ENCODE data around the gene PRM2.

PRM2 gene

GRCh38 chr16:11255737-11256660, 20.3 kb downstream of the PRM2 start, which contains the start of gene SOCS1:
TSS of gene SOCS1 (minus strand) at chr16:11256204. CDS start at chr16:11255478, 726 bp downstream.
- Histone ChIP-seq H3K27ac (ENCODE audit: low read depth, low read length) (peak within 1 kb of the TSS; percentile 96), H3K27me3 (ENCODE audit: control insufficient read depth in 5 of 5, insufficient read depth in 4 of 5, low read length in 5 of 5) (no peaks in the 10 kb centered on the region), H3K9me3 (ENCODE audit: control insufficient read depth in 5 of 5, low read length in 5 of 5) (no peaks in the 10 kb centered on the region), H3K4me3 (ENCODE audit: low read depth in 1 of 5, low read length in 5 of 5) (peak within 1 kb of the TSS; percentile 75 to 93 (median 80)), H3K36me3 (ENCODE audit: control insufficient read depth in 5 of 5, insufficient read depth in 5 of 5, low read length in 5 of 5) (peaks cover 0 to 6% (median 0%) of the 10 kb centered on the region in 5 donors), H3K9ac (ENCODE audit: low read length in 5 of 5) (peak within 1 kb of the TSS in 4 of 5 donors; percentile 88 to 96 (median 94)), H3K4me1 (ENCODE audit: control insufficient read depth in 5 of 5, insufficient read depth in 5 of 5, low read length in 5 of 5) (peaks cover 11 to 59% (median 39%) of the 10 kb centered on the region in 5 donors)

GRCh38 chr16:11254913-11255736, 21.2 kb downstream of the PRM2 start:
- H3K27me3 ChIP-seq (ENCODE audit: control insufficient read depth in 5 of 5, insufficient read depth in 4 of 5, low read length in 5 of 5) = no peaks in the 10 kb centered on the region
- H3K9ac ChIP-seq (ENCODE audit: low read length in 5 of 5) = peak overlapping the region in 3 of 5 donors; percentile 37 to 64 (median 56)
- peaks cover 11 to 53% (median 39%) of the 10 kb centered on the region in 5 donors for H3K4me1 ChIP-seq (ENCODE audit: control insufficient read depth in 5 of 5, insufficient read depth in 5 of 5, low read length in 5 of 5)
- peak overlapping the region; percentile 23 for H3K27ac ChIP-seq (ENCODE audit: low read depth, low read length)
- no peaks in the 10 kb centered on the region for H3K9me3 ChIP-seq (ENCODE audit: control insufficient read depth in 5 of 5, low read length in 5 of 5)
- peak overlapping the region in 4 of 5 donors; percentile 65 to 93 (median 80) for H3K4me3 ChIP-seq (ENCODE audit: low read depth in 1 of 5, low read length in 5 of 5)
- peaks cover 0 to 6% (median 0%) of the 10 kb centered on the region in 5 donors for H3K36me3 ChIP-seq (ENCODE audit: control insufficient read depth in 5 of 5, insufficient read depth in 5 of 5, low read length in 5 of 5)

GRCh38 chr16:11253995-11254912, 22.0 kb downstream of the PRM2 start:
- peak overlapping the region; percentile 4 to 93 (median 73) for H3K4me3 ChIP-seq (ENCODE audit: low read depth in 1 of 5, low read length in 5 of 5)
- H3K27ac ChIP-seq (ENCODE audit: low read depth, low read length) = no peak overlapping the region
- H3K9me3 ChIP-seq (ENCODE audit: control insufficient read depth in 5 of 5, low read length in 5 of 5) = no peaks in the 10 kb centered on the region
- peak overlapping the region in 1 of 5 donors; percentile 48 for H3K9ac ChIP-seq (ENCODE audit: low read length in 5 of 5)
- peaks cover 0 to 6% (median 0%) of the 10 kb centered on the region in 5 donors for H3K36me3 ChIP-seq (ENCODE audit: control insufficient read depth in 5 of 5, insufficient read depth in 5 of 5, low read length in 5 of 5)
- no peaks in the 10 kb centered on the region for H3K27me3 ChIP-seq (ENCODE audit: control insufficient read depth in 5 of 5, insufficient read depth in 4 of 5, low read length in 5 of 5)
- H3K4me1 ChIP-seq (ENCODE audit: control insufficient read depth in 5 of 5, insufficient read depth in 5 of 5, low read length in 5 of 5) = peaks cover 9 to 49% (median 35%) of the 10 kb centered on the region in 5 donors

- H3K27me3 ChIP-seq (ENCODE audit: control insufficient read depth in 5 of 5, insufficient read depth in 4 of 5, low read length in 5 of 5) = no peaks in the 10 kb centered on the region
- H3K27ac ChIP-seq (ENCODE audit: low read depth, low read length) = no peak overlapping the region
- no peaks in the 10 kb centered on the region for H3K9me3 ChIP-seq (ENCODE audit: control insufficient read depth in 5 of 5, low read length in 5 of 5)
- peaks cover 0 to 6% (median 0%) of the 10 kb centered on the region in 5 donors for H3K36me3 ChIP-seq (ENCODE audit: control insufficient read depth in 5 of 5, insufficient read depth in 5 of 5, low read length in 5 of 5)
- H3K4me1 ChIP-seq (ENCODE audit: control insufficient read depth in 5 of 5, insufficient read depth in 5 of 5, low read length in 5 of 5) = peaks cover 4 to 40% (median 26%) of the 10 kb centered on the region in 5 donors
- peak overlapping the region in 4 of 5 donors; percentile 4 to 93 (median 80) for H3K4me3 ChIP-seq (ENCODE audit: low read depth in 1 of 5, low read length in 5 of 5)
- no peak overlapping the region for H3K9ac ChIP-seq (ENCODE audit: low read length in 5 of 5)
Measured at GRCh38 chr16:11253009-11253994, 23.0 kb downstream of the PRM2 start.

GRCh38 chr16:11252482-11252931, 23.8 kb downstream of the PRM2 start:
- Histone ChIP-seq H3K36me3 (ENCODE audit: control insufficient read depth in 5 of 5, insufficient read depth in 5 of 5, low read length in 5 of 5) (peaks cover 0 to 6% (median 0%) of the 10 kb centered on the region in 5 donors), H3K9ac (ENCODE audit: low read length in 5 of 5) (no peak overlapping the region), H3K9me3 (ENCODE audit: control insufficient read depth in 5 of 5, low read length in 5 of 5) (no peaks in the 10 kb centered on the region), H3K27me3 (ENCODE audit: control insufficient read depth in 5 of 5, insufficient read depth in 4 of 5, low read length in 5 of 5) (no peaks in the 10 kb centered on the region), H3K27ac (ENCODE audit: low read depth, low read length) (no peak overlapping the region), H3K4me1 (ENCODE audit: control insufficient read depth in 5 of 5, insufficient read depth in 5 of 5, low read length in 5 of 5) (peaks cover 4 to 36% (median 22%) of the 10 kb centered on the region in 5 donors), H3K4me3 (ENCODE audit: low read depth in 1 of 5, low read length in 5 of 5) (no peak overlapping the region)

GRCh38 chr16:11251525-11252481, 24.5 kb downstream of the PRM2 start:
- Histone ChIP-seq H3K4me1 (ENCODE audit: control insufficient read depth in 5 of 5, insufficient read depth in 5 of 5, low read length in 5 of 5) (peaks cover 0 to 29% (median 15%) of the 10 kb centered on the region in 5 donors), H3K27me3 (ENCODE audit: control insufficient read depth in 5 of 5, insufficient read depth in 4 of 5, low read length in 5 of 5) (no peaks in the 10 kb centered on the region), H3K4me3 (ENCODE audit: low read depth in 1 of 5, low read length in 5 of 5) (no peak overlapping the region), H3K9me3 (ENCODE audit: control insufficient read depth in 5 of 5, low read length in 5 of 5) (no peaks in the 10 kb centered on the region), H3K27ac (ENCODE audit: low read depth, low read length) (no peak overlapping the region), H3K9ac (ENCODE audit: low read length in 5 of 5) (no peak overlapping the region), H3K36me3 (ENCODE audit: control insufficient read depth in 5 of 5, insufficient read depth in 5 of 5, low read length in 5 of 5) (peaks cover 0 to 6% (median 0%) of the 10 kb centered on the region in 5 donors)

GRCh38 chr16:11250786-11251524, 25.3 kb downstream of the PRM2 start:
- Histone ChIP-seq H3K4me3 (ENCODE audit: low read depth in 1 of 5, low read length in 5 of 5) (no peak overlapping the region), H3K9me3 (ENCODE audit: control insufficient read depth in 5 of 5, low read length in 5 of 5) (no peaks in the 10 kb centered on the region), H3K9ac (ENCODE audit: low read length in 5 of 5) (no peak overlapping the region), H3K36me3 (ENCODE audit: control insufficient read depth in 5 of 5, insufficient read depth in 5 of 5, low read length in 5 of 5) (peaks cover 0 to 6% (median 0%) of the 10 kb centered on the region in 5 donors), H3K4me1 (ENCODE audit: control insufficient read depth in 5 of 5, insufficient read depth in 5 of 5, low read length in 5 of 5) (peaks cover 0 to 25% (median 14%) of the 10 kb centered on the region in 5 donors), H3K27me3 (ENCODE audit: control insufficient read depth in 5 of 5, insufficient read depth in 4 of 5, low read length in 5 of 5) (no peaks in the 10 kb centered on the region), H3K27ac (ENCODE audit: low read depth, low read length) (no peak overlapping the region)

All from subcutaneous abdominal adipose tissue (tissue), 5 donors.